Tibial nerve (tissue), 4 donors: ENCODE data around the gene SIVA1. TPM values are rescaled to one million over a fixed set of nuclear protein-coding genes. Genes with fewer than 3 reads are reported as not detected.

Experiments used
- DNase-seq, 2 donors: peaks; one replicate each; pipeline ENCODE4 v3.0.0-alpha.2; 2019; ENCODE audit warnings: low spot score in 2 of 2
- H3K27ac ChIP-seq, 4 donors: fragments of 200-600 bp; sonication (generic) in 3 of 4; one replicate each; pipeline ENCODE4 v1.5.1; 2017 to 2019; ENCODE audit warnings: mild to moderate bottlenecking in 1 of 4
- H3K27me3 ChIP-seq, 2 donors: fragments of 200-600 bp; sonication (generic) in 1 of 2; one replicate each; pipeline versions ENCODE4 v1.5.1 to v1.6.0; 2017 to 2019
- H3K36me3 ChIP-seq, 3 donors: fragments of 200-600 bp; sonication (generic); one replicate each; pipeline ENCODE4 v1.5.1; 2018 to 2019
- H3K4me1 ChIP-seq, 4 donors: fragments of 200-600 bp; sonication (generic) in 3 of 4; one replicate each; pipeline ENCODE4 v1.5.1; 2017 to 2019
- H3K4me3 ChIP-seq, 4 donors: fragments of 200-600 bp; sonication (generic) in 3 of 4; one replicate each; pipeline ENCODE4 v1.5.1; 2017 to 2019; ENCODE audit warnings: mild to moderate bottlenecking in 1 of 4, moderate library complexity in 1 of 4
- H3K9me3 ChIP-seq, 4 donors: fragments of 200-600 bp; sonication (generic) in 3 of 4; one replicate each; pipeline ENCODE4 v1.5.1; 2017 to 2019
- EP300 ChIP-seq, 2 donors: sonication (generic); formaldehyde crosslinking; IDR thresholded peaks; one replicate each; pipeline ENCODE4 v1.6.1; 2017; ENCODE audit warnings: antibody characterized with exemption in 2 of 2, mild to moderate bottlenecking in 1 of 2
- POLR2A ChIP-seq, 2 donors: fragments of 450-650 bp; IDR thresholded peaks; one replicate each; pipeline ENCODE4 v1.6.1; 2017; ENCODE audit warnings: antibody characterized with exemption in 2 of 2, mild to moderate bottlenecking in 2 of 2, moderate library complexity in 2 of 2
- WGBS, 2 donors: methylation state at CpG; one replicate each; pipeline ENCODE4 v1.1.5; 2018; 5-methylcytosine and 5-hydroxymethylcytosine counted together
- total RNA-seq, 4 donors: library from RNA; depleted of rRNA; stranded (reverse); fragments of >200 nt; gene quantifications; one replicate each; pipeline ENCODE4 v1.1.0, GENCODE V29; 2016
- TF ChIP-seq, protein P1 (sequence below), 5 experiments: fragments of 200-600 bp in 3 of 5; fragments of 450-650 bp in 2 of 5; sonication (generic) in 3 of 5; IDR thresholded peaks; one replicate each; pipeline ENCODE4 v1.5.1; 2016 to 2019; ENCODE audit warnings: antibody characterized with exemption in 5 of 5, mild to moderate bottlenecking in 3 of 5, moderate library complexity in 2 of 5

The SIVA1 gene
- total RNA-seq, 4 donors from 2014 or later, result 260 to 422 (median 378) TPM

DNA sequence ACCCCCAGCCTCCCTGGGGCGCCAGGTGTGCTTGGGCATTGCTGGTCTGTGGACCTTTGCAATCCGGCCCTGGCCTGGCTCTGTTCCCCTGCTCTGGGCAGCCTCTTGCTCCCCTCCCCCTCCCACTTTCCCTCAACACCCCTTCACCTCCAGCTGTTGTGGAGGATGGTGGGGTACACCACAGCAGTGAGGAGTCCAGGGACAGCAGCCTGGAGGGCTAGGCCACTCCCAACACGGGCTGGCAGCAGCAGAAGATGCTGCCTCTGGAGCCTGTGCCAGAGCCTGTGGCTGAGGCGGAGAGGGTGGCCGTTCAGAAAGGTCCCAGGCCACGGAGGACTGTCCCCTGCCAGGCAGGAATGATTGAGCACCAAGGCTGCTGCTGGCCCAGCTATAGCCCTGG lies 55.5 kb downstream of the SIVA1 start:
- Histone ChIP-seq H3K27ac (no peak overlapping the region), H3K4me3 (no peak overlapping the region), H3K9me3 (no peaks in the 10 kb centered on the region), H3K36me3 (peaks cover 0 to 8% (median 0%) of the 10 kb centered on the region in 3 donors), H3K4me1 (peaks cover 0 to 26% (median 0%) of the 10 kb centered on the region in 4 donors), H3K27me3 (no peaks in the 10 kb centered on the region)
- 83 to 85% methylated on average over 4 to 5 of the region's 6 CpGs for WGBS, 2 donors
- DNase-seq, result no peak
- TF ChIP-seq, protein P1, sequence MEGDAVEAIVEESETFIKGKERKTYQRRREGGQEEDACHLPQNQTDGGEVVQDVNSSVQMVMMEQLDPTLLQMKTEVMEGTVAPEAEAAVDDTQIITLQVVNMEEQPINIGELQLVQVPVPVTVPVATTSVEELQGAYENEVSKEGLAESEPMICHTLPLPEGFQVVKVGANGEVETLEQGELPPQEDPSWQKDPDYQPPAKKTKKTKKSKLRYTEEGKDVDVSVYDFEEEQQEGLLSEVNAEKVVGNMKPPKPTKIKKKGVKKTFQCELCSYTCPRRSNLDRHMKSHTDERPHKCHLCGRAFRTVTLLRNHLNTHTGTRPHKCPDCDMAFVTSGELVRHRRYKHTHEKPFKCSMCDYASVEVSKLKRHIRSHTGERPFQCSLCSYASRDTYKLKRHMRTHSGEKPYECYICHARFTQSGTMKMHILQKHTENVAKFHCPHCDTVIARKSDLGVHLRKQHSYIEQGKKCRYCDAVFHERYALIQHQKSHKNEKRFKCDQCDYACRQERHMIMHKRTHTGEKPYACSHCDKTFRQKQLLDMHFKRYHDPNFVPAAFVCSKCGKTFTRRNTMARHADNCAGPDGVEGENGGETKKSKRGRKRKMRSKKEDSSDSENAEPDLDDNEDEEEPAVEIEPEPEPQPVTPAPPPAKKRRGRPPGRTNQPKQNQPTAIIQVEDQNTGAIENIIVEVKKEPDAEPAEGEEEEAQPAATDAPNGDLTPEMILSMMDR (IDR thresholded peaks at IDR 0.05), result no peak
- TF ChIP-seq EP300 (IDR thresholded peaks at IDR 0.05) (no peak), POLR2A (IDR thresholded peaks at IDR 0.05) (no peak)

Other genes with a start within 250 kb of the SIVA1 start
- gene C14orf180, start 173.4 kb upstream of the SIVA1 start, total RNA-seq, result 10 to 100 TPM in 2 of 4 donors, 1 to 10 TPM in 2; 6.1 to 31.2 (median 11.1) TPM
- gene TMEM179, start 148.4 kb upstream of the SIVA1 start, total RNA-seq, result under 1 TPM in 3 of 4 donors, not detected in 1; 0.66 to 0.84 (median 0.78) TPM
- gene INF2, start 63.5 kb upstream of the SIVA1 start, total RNA-seq, result 100 to 1,000 TPM; 217 to 256 (median 239) TPM
- 10 to 100 TPM in 1 of 4 donors, 1 to 10 TPM in 3; 4.8 to 11.4 (median 6.3) TPM for gene ADSS1, start 28.9 kb upstream of the SIVA1 start, total RNA-seq
- 100 to 1,000 TPM; 130 to 199 (median 144) TPM for gene AKT1, start 42.6 kb downstream of the SIVA1 start, total RNA-seq
- gene ZBTB42, start 48.0 kb downstream of the SIVA1 start, total RNA-seq, result 10 to 100 TPM in 1 of 4 donors, 1 to 10 TPM in 3; 5.9 to 12.3 (median 6.7) TPM
- gene CEP170B, start 112.1 kb downstream of the SIVA1 start, total RNA-seq, result 10 to 100 TPM; 10.1 to 36.3 (median 13.0) TPM
- 1 to 10 TPM in 1 of 4 donors, not detected in 3; 2.4 TPM for gene PLD4, start 171.7 kb downstream of the SIVA1 start, total RNA-seq
- 100 to 1,000 TPM in 3 of 4 donors, 10 to 100 TPM in 1; 31.2 to 152 (median 118) TPM for gene AHNAK2, start 225.2 kb downstream of the SIVA1 start, total RNA-seq
- gene CLBA1, start 232.6 kb downstream of the SIVA1 start, total RNA-seq, result 10 to 100 TPM; 10.1 to 21.0 (median 12.8) TPM